SK-N-SH (cell line): ENCODE results near the gene CNIH2. TPM values are rescaled to one million over a fixed set of nuclear protein-coding genes. Genes with fewer than 3 reads are reported as not detected.

Source experiments
- CTCF ChIA-PET: fragments of 300-600, 350-600 bp; formaldehyde crosslinking; extraction: SDS; loops from one replicate; lab custom pipeline; 2021; lab: Yijun Ruan, JAX
- POLR2A ChIA-PET: fragments of 350-600 bp; sonication (Branson Sonifier 250); formaldehyde crosslinking; extraction: SDS; loops from one replicate; lab custom pipeline; 2020; ENCODE audit warnings: antibody characterized with exemption, inconsistent platforms; lab: Yijun Ruan, JAX
- DNase-seq: peaks from one replicate; pipeline ENCODE4 v3.0.0; 2012
- H2AFZ ChIP-seq: fragments of 200-600 bp; sonication (generic); 2 replicates; pipeline ENCODE4 v1.8.1; 2016; ENCODE audit warnings: antibody characterized with exemption, mild to moderate bottlenecking, low read depth
- H3F3A ChIP-seq: fragments of 200-600 bp; sonication (generic); replicated peaks from 2 replicates; pipeline ENCODE3; 2016; ENCODE audit warnings: antibody characterized with exemption, mild to moderate bottlenecking; ENCODE audit not compliant: insufficient read depth
- H3K27ac ChIP-seq, 2 experiments: fragments of 200-500 bp in 1 of 2; fragments of 200-600 bp in 1 of 2; sonication (Bioruptor generic) in 1 of 2; sonication (generic), shearing (Covaris generic) in 1 of 2; 2 replicates each; pipeline versions ENCODE4 v1.5.1 to v1.6.1; 2014 to 2016; ENCODE audit warnings: low read depth in 2 of 2, inconsistent platforms in 1 of 2, low read length in 1 of 2, mild to moderate bottlenecking in 1 of 2, mixed read lengths in 1 of 2
- H3K27me3 ChIP-seq: fragments of 200-600 bp; sonication (generic), shearing (Covaris generic); 2 replicates; pipeline ENCODE4 v1.6.1; 2016; ENCODE audit warnings: mixed run types; ENCODE audit not compliant: insufficient read depth
- H3K36me3 ChIP-seq, 2 experiments: fragments of 200-500 bp in 1 of 2; fragments of 200-600 bp in 1 of 2; sonication (Bioruptor generic) in 1 of 2; sonication (generic) in 1 of 2; replicated peaks in 1 of 2; 2 replicates each; pipeline versions ENCODE3 to v1.5.1; 2014 to 2016; ENCODE audit warnings: low read length in 1 of 2, mild to moderate bottlenecking in 1 of 2; ENCODE audit not compliant: insufficient read depth in 2 of 2, control insufficient read depth in 1 of 2
- H3K4me1 ChIP-seq, 2 experiments: fragments of 200-500 bp in 1 of 2; fragments of 200-600 bp in 1 of 2; sonication (Bioruptor generic) in 1 of 2; sonication (generic), shearing (Covaris generic) in 1 of 2; 2 replicates each; pipeline versions ENCODE4 v1.5.1 to v1.6.1; 2014 to 2016; ENCODE audit warnings: low read depth in 1 of 2, low read length in 1 of 2, mixed run types in 1 of 2; ENCODE audit not compliant: insufficient read depth in 2 of 2, control insufficient read depth in 1 of 2
- H3K4me2 ChIP-seq: fragments of 200-600 bp; sonication (generic), shearing (Covaris generic); 2 replicates; pipeline ENCODE4 v1.6.1; 2017; ENCODE audit warnings: mixed run types
- H3K4me3 ChIP-seq, 2 experiments: fragments of 200-500 bp in 1 of 2; fragments of 200-600 bp in 1 of 2; sonication (Bioruptor generic) in 1 of 2; sonication (generic), shearing (Covaris generic) in 1 of 2; 2 replicates each; pipeline versions ENCODE4 v1.5.1 to v1.8.1; 2014 to 2016; ENCODE audit warnings: low read depth in 2 of 2, inconsistent platforms in 1 of 2, low read length in 1 of 2, mild to moderate bottlenecking in 1 of 2, mixed read lengths in 1 of 2, moderate library complexity in 1 of 2
- H3K79me2 ChIP-seq: fragments of 200-600 bp; sonication (generic); 2 replicates; pipeline ENCODE4 v1.8.1; 2017; ENCODE audit warnings: mild to moderate bottlenecking; ENCODE audit not compliant: insufficient read depth
- H3K9ac ChIP-seq: fragments of 200-600 bp; sonication (generic); 2 replicates; pipeline ENCODE4 v1.6.1; 2017; ENCODE audit warnings: mixed run types
- H3K9me2 ChIP-seq: fragments of 200-600 bp; sonication (generic); 2 replicates; pipeline ENCODE4 v1.6.1; 2017; ENCODE audit warnings: mixed run types
- H3K9me3 ChIP-seq: fragments of 200-600 bp; sonication (generic); 2 replicates; pipeline ENCODE4 v1.6.1; 2017; ENCODE audit warnings: mixed run types, mild to moderate bottlenecking, moderate library complexity
- H4K20me1 ChIP-seq: fragments of 200-600 bp; sonication (generic); 2 replicates; pipeline ENCODE4 v1.6.1; 2017; ENCODE audit warnings: mild to moderate bottlenecking, mixed run types; ENCODE audit not compliant: insufficient read depth
- CHD2 ChIP-seq: fragments of 150-350 bp; IDR thresholded peaks from 2 replicates; pipeline ENCODE4 v1.6.1; 2018; ENCODE audit warnings: low read length; ENCODE audit not compliant: partially characterized antibody
- EP300 ChIP-seq, 2 experiments: IDR thresholded peaks; 2 replicates each; pipeline versions ENCODE4 v1.4.0 to v1.6.1; 2012; ENCODE audit warnings: borderline replicate concordance in 1 of 2, low read depth in 1 of 2, low read length in 1 of 2
- EZH2phosphoT487 ChIP-seq: fragments of 200-600 bp; sonication (generic); IDR thresholded peaks from 2 replicates; pipeline ENCODE4 v1.6.1; 2017; ENCODE audit warnings: low read depth, mixed run types, mild to moderate bottlenecking, antibody characterized with exemption, moderate library complexity, borderline replicate concordance
- FOXJ3 ChIP-seq: sonication (generic); formaldehyde crosslinking; IDR thresholded peaks from 2 replicates; pipeline ENCODE4 v1.5.1; 2020; ENCODE audit warnings: mild to moderate bottlenecking, missing genetic modification reagents
- FOXM1 ChIP-seq: IDR thresholded peaks from 2 replicates; pipeline ENCODE4 v1.4.0; 2012; ENCODE audit warnings: low read depth, mild to moderate bottlenecking
- GABPA ChIP-seq: IDR thresholded peaks from 2 replicates; pipeline ENCODE4 v1.4.0; 2012; ENCODE audit warnings: low read depth, mild to moderate bottlenecking
- GATA2 ChIP-seq: sonication (generic); formaldehyde crosslinking; IDR thresholded peaks from 2 replicates; pipeline ENCODE4 v1.5.0; 2020; ENCODE audit warnings: mild to moderate bottlenecking, missing genetic modification reagents
- JUND ChIP-seq: IDR thresholded peaks from 2 replicates; pipeline ENCODE4 v1.4.0; 2012
- MEF2A ChIP-seq: IDR thresholded peaks from 2 replicates; pipeline ENCODE4 v1.4.0; 2012; ENCODE audit warnings: low read depth, borderline replicate concordance
- MXI1 ChIP-seq: IDR thresholded peaks from 2 replicates; pipeline ENCODE4 v1.6.1; 2012; ENCODE audit warnings: mild to moderate bottlenecking, low read depth, low read length, improper control_type of control experiment
- NFIC ChIP-seq: IDR thresholded peaks from 2 replicates; pipeline ENCODE4 v1.4.0; 2012; ENCODE audit warnings: borderline replicate concordance
- REST ChIP-seq: IDR thresholded peaks from 2 replicates; pipeline ENCODE4 v1.6.1; 2012; ENCODE audit warnings: mild to moderate bottlenecking, low read depth, low read length, moderate library complexity
- RXRA ChIP-seq: IDR thresholded peaks from 2 replicates; pipeline ENCODE4 v1.4.0; 2012; ENCODE audit warnings: low read depth, mild to moderate bottlenecking, borderline replicate concordance
- SIN3A ChIP-seq: IDR thresholded peaks from 2 replicates; pipeline ENCODE4 v1.6.1; 2012; ENCODE audit warnings: low read depth, mild to moderate bottlenecking, low read length, moderate library complexity, borderline replicate concordance
- TCF12 ChIP-seq: IDR thresholded peaks from 2 replicates; pipeline ENCODE4 v1.4.0; 2012
- TEAD4 ChIP-seq: IDR thresholded peaks from 2 replicates; pipeline ENCODE4 v1.4.0; 2012; ENCODE audit warnings: mild to moderate bottlenecking, borderline replicate concordance; ENCODE audit not compliant: insufficient read depth
- USF2 ChIP-seq: fragments of 150-350 bp; IDR thresholded peaks from 2 replicates; pipeline ENCODE4 v1.6.1; 2017; ENCODE audit warnings: antibody characterized with exemption, low read length, low read depth, borderline replicate concordance
- YY1 ChIP-seq: IDR thresholded peaks from 2 replicates; pipeline ENCODE4 v1.4.0; 2012; ENCODE audit warnings: low read depth, mild to moderate bottlenecking
- ZBTB33 ChIP-seq: IDR thresholded peaks from 2 replicates; pipeline ENCODE4 v1.4.0; 2012; ENCODE audit warnings: low read depth, borderline replicate concordance
- WGBS: methylation state at CpG from one replicate; pipeline ENCODE4 v1.1.6; 2017; ENCODE audit warnings: low lambda C conversion rate; 5-methylcytosine and 5-hydroxymethylcytosine counted together
- polyA plus RNA-seq, 3 experiments: library from polyadenylated mRNA; depleted of rRNA; stranded (reverse); fragments of >200 nt; gene quantifications; 2 replicates each; pipeline ENCODE4 v1.2.3, GENCODE V29; 2012
- TF ChIP-seq, protein P1 (sequence below): IDR thresholded peaks from 2 replicates; pipeline ENCODE4 v1.4.0; 2012; ENCODE audit warnings: low read depth
- TF ChIP-seq, protein P2 (sequence below): fragments of 150-350 bp; IDR thresholded peaks from 2 replicates; pipeline ENCODE4 v1.6.1; 2016; ENCODE audit warnings: mild to moderate bottlenecking, low read depth, low read length

Gene CNIH2
- polyA plus RNA-seq, 1 of the 3 experiments (the other 2 are of a cell fraction), result 11.8 TPM

DNA sequence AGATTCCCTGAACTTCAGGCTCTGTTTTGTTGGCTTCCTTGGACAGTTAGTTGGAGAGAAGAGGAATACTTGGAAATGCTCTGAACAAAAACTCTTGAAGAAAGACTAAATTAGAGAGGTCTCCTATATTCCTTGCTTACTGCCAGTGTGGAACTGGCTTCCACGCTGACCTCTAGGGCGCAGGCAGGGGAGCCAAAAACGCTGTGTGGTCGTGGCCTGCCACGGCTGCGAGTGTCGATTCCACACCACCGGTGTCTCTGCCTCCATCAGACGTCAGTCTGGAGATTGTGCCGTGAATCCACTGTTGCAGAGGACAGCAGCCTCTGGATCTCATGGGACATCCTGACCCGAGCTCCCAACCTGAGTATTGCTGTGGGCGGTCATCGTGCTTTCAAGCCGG lies 47.0 kb upstream of the CNIH2 start:
- ChIA-PET POLR2A (no interaction called here), CTCF (interaction anchor here (1.3 kb wide), 1 partner anchor 9 kb away, joined by 4 read pairs; no protein-coding TSS in a partner anchor)
- Histone ChIP-seq H3K9ac (no peak overlapping the region), H3K4me3 (no peak overlapping the region), H3K4me1 (no peaks in the 10 kb centered on the region), H3K9me2 (no peaks in the 10 kb centered on the region), H3K79me2 (no peaks in the 10 kb centered on the region), H3K27me3 (no peaks in the 10 kb centered on the region), H3K27ac (no peak overlapping the region), H3K36me3 (peaks cover 32 to 83% of the 10 kb centered on the region in 2 experiments), H3K4me2 (no peak overlapping the region), H4K20me1 (no peaks in the 10 kb centered on the region), H3K9me3 (no peaks in the 10 kb centered on the region), H2AFZ (no peak overlapping the region), H3F3A (no peaks in the 10 kb centered on the region)
- WGBS, result 99% methylated on average over 14 of the region's 14 CpGs
- TF ChIP-seq CHD2 (no peak), SIN3A (no peak), MEF2A (no peak), GATA2 (CRISPR knock-in tag) (no peak), MXI1 (no peak), JUND (no peak), FOXJ3 (no peak), YY1 (no peak)
- TF ChIP-seq, protein P1, sequence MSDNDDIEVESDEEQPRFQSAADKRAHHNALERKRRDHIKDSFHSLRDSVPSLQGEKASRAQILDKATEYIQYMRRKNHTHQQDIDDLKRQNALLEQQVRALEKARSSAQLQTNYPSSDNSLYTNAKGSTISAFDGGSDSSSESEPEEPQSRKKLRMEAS, result no peak
- DNase-seq, result no peak

DNA sequence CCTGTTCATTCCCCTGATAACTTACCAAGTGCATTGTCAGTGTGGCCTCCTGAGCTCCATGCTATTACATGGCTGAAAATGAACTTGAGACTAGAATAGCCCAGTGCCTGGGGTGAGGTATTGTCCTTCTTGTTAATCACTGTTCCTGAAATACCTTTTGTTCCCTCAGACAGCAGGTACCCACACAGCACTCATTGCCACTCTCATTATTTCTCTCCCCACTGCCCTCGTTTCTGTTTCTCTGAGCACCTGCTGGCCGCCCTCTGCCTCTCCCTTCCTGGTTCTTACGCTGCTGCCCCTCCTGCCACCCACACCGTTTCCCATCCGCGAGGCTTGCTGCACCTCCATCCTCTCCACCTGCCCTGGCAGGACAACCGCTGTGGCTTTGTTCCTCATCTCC lies 46.4 kb upstream of the CNIH2 start:
- ChIA-PET CTCF (interaction anchor here (1.3 kb wide), 1 partner anchor 9 kb away, joined by 4 read pairs; no protein-coding TSS in a partner anchor), POLR2A (no interaction called here)
- WGBS, result 97% methylated on average over 7 of the region's 7 CpGs
- Histone ChIP-seq H3F3A (no peaks in the 10 kb centered on the region), H3K4me1 (no peaks in the 10 kb centered on the region), H3K9me2 (no peaks in the 10 kb centered on the region), H3K9me3 (no peaks in the 10 kb centered on the region), H3K36me3 (peaks cover 32 to 86% of the 10 kb centered on the region in 2 experiments), H3K9ac (no peak overlapping the region), H3K27me3 (no peaks in the 10 kb centered on the region), H4K20me1 (no peaks in the 10 kb centered on the region), H3K4me3 (no peak overlapping the region), H2AFZ (no peak overlapping the region), H3K79me2 (no peaks in the 10 kb centered on the region), H3K4me2 (no peak overlapping the region), H3K27ac (no peak overlapping the region)
- TF ChIP-seq CHD2, result no peak
- TF ChIP-seq TCF12, result no peak
- TF ChIP-seq, protein P1, result no peak
- TF ChIP-seq REST, result no peak
- TF ChIP-seq RXRA, result no peak
- TF ChIP-seq USF2, result no peak
- TF ChIP-seq, protein P2, sequence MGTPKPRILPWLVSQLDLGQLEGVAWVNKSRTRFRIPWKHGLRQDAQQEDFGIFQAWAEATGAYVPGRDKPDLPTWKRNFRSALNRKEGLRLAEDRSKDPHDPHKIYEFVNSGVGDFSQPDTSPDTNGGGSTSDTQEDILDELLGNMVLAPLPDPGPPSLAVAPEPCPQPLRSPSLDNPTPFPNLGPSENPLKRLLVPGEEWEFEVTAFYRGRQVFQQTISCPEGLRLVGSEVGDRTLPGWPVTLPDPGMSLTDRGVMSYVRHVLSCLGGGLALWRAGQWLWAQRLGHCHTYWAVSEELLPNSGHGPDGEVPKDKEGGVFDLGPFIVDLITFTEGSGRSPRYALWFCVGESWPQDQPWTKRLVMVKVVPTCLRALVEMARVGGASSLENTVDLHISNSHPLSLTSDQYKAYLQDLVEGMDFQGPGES, result no peak
- TF ChIP-seq EP300 (IDR thresholded peaks at IDR 0.05; ENCODE audit: borderline replicate concordance in 1 of 2, low read depth in 1 of 2, low read length in 1 of 2), result no peak
- TF ChIP-seq NFIC, result no peak
- no peak for TF ChIP-seq EZH2phosphoT487
- no peak for TF ChIP-seq TEAD4
- no peak for TF ChIP-seq ZBTB33
- no peak for TF ChIP-seq FOXM1
- no peak for TF ChIP-seq SIN3A
- no peak for TF ChIP-seq GABPA
- no peak for DNase-seq
